Trophoblast cell (in vitro differentiated cells and primary cell): ENCODE results near the gene HAP1.

Source experiments
- DNase-seq, 2 donors: peaks; one replicate each; pipeline ENCODE4 v3.0.0-alpha.2; 2016
- H2AFZ ChIP-seq: 2 replicates; pipeline ENCODE4 v1.6.1; 2013; ENCODE audit warnings: low read length, moderate library complexity, mild to moderate bottlenecking; ENCODE audit not compliant: insufficient read depth, poor library complexity
- H2AK5ac ChIP-seq: 2 replicates; pipeline ENCODE4 v1.6.1; 2013; ENCODE audit warnings: mild to moderate bottlenecking, low read length
- H2BK120ac ChIP-seq: 2 replicates; pipeline ENCODE4 v1.6.1; 2013; ENCODE audit warnings: low read length, mild to moderate bottlenecking, moderate library complexity; ENCODE audit not compliant: insufficient read depth, poor library complexity
- H2BK12ac ChIP-seq: 2 replicates; pipeline ENCODE4 v1.6.1; 2013; ENCODE audit warnings: mild to moderate bottlenecking, low read length, moderate library complexity
- H2BK5ac ChIP-seq: 2 replicates; pipeline ENCODE4 v1.6.1; 2013; ENCODE audit warnings: low read length, low read depth, moderate library complexity, mild to moderate bottlenecking; ENCODE audit not compliant: poor library complexity
- H3K14ac ChIP-seq: 2 replicates; pipeline ENCODE4 v1.6.1; 2013; ENCODE audit warnings: mild to moderate bottlenecking, low read length
- H3K18ac ChIP-seq: 2 replicates; pipeline ENCODE4 v1.6.1; 2013; ENCODE audit warnings: mild to moderate bottlenecking, low read length
- H3K23ac ChIP-seq: 2 replicates; pipeline ENCODE4 v1.6.1; 2013; ENCODE audit warnings: low read length
- H3K27ac ChIP-seq: 2 replicates; pipeline ENCODE4 v1.5.1; 2013; ENCODE audit warnings: low read depth, mild to moderate bottlenecking, inconsistent platforms, low read length, moderate library complexity
- H3K27me3 ChIP-seq: 2 replicates; pipeline ENCODE4 v1.6.1; 2013; ENCODE audit warnings: inconsistent platforms, mild to moderate bottlenecking, low read length, moderate library complexity; ENCODE audit not compliant: insufficient read depth
- H3K36me3 ChIP-seq, 2 experiments: 1 replicate in 1 of 2; 2 replicates in 1 of 2; pipeline ENCODE4 v1.6.1; 2013; ENCODE audit warnings: low read length in 2 of 2, mild to moderate bottlenecking in 2 of 2, moderate library complexity in 1 of 2; ENCODE audit not compliant: insufficient read depth in 2 of 2, control insufficient read depth in 1 of 2
- H3K4ac ChIP-seq: 2 replicates; pipeline ENCODE4 v1.6.1; 2013; ENCODE audit warnings: low read depth, mild to moderate bottlenecking, low read length, moderate library complexity
- H3K4me1 ChIP-seq, 2 experiments: 1 replicate in 1 of 2; 2 replicates in 1 of 2; pipeline ENCODE4 v1.6.1; 2013; ENCODE audit warnings: low read length in 2 of 2, mild to moderate bottlenecking in 2 of 2, moderate library complexity in 1 of 2; ENCODE audit not compliant: insufficient read depth in 2 of 2, control insufficient read depth in 1 of 2
- H3K4me2 ChIP-seq: 2 replicates; pipeline ENCODE4 v1.6.1; 2013; ENCODE audit warnings: inconsistent platforms, mild to moderate bottlenecking, low read length, moderate library complexity
- H3K4me3 ChIP-seq: 2 replicates; pipeline ENCODE4 v1.5.1; 2013; ENCODE audit warnings: mild to moderate bottlenecking, low read depth, low read length, inconsistent platforms
- H3K79me1 ChIP-seq: one replicate; pipeline ENCODE4 v1.6.1; 2013; ENCODE audit warnings: low read length
- H3K79me2 ChIP-seq: 2 replicates; pipeline ENCODE4 v1.6.1; 2013; ENCODE audit warnings: low read length, mild to moderate bottlenecking; ENCODE audit not compliant: control insufficient read depth, insufficient read depth, poor library complexity
- H3K9ac ChIP-seq: 2 replicates; pipeline ENCODE4 v1.6.1; 2013; ENCODE audit warnings: mild to moderate bottlenecking, low read length
- H3K9me3 ChIP-seq: 2 replicates; pipeline ENCODE4 v1.6.1; 2013; ENCODE audit warnings: low read depth, mild to moderate bottlenecking, control low read depth, inconsistent platforms, low read length; ENCODE audit not compliant: insufficient read depth
- H4K12ac ChIP-seq: 2 replicates; pipeline ENCODE4 v1.6.1; 2013; ENCODE audit warnings: low read depth, mild to moderate bottlenecking, low read length, moderate library complexity
- H4K8ac ChIP-seq: 2 replicates; pipeline ENCODE4 v1.6.1; 2013; ENCODE audit warnings: low read depth, mild to moderate bottlenecking, low read length, moderate library complexity
- H4K91ac ChIP-seq: one replicate; pipeline ENCODE4 v1.6.1; 2013; ENCODE audit warnings: low read depth, mild to moderate bottlenecking, low read length, moderate library complexity
- WGBS: extraction: QIAGEN DNeasy Blood & Tissue Kit; methylation state at CpG from one replicate; pipeline ENCODE4 v1.1.7; 2013; ENCODE audit warnings: missing lambda C conversion rate; ENCODE audit not compliant: insufficient read length, insufficient coverage; ENCODE audit errors: extremely low coverage; 5-methylcytosine and 5-hydroxymethylcytosine counted together

The HAP1 gene

GRCh38 chr17:41679740-41680425 lies 54.6 kb downstream of the HAP1 start:
- no peak overlapping the region for H4K91ac ChIP-seq
- no peaks in the 10 kb centered on the region for H3K36me3 ChIP-seq
- WGBS = no CpG with 5 or more reads among the region's 5 CpGs
- no peak overlapping the region for H3K4ac ChIP-seq
- no peaks in the 10 kb centered on the region for H3K79me2 ChIP-seq
- no peak overlapping the region for H3K9ac ChIP-seq
- no peaks in the 10 kb centered on the region for H3K9me3 ChIP-seq
- no peak for DNase-seq
- no peak overlapping the region for H3K18ac ChIP-seq
- no peak overlapping the region for H3K14ac ChIP-seq
- no peak overlapping the region for H3K27ac ChIP-seq
- H2BK120ac ChIP-seq = no peak overlapping the region
- H3K27me3 ChIP-seq = no peaks in the 10 kb centered on the region
- H3K79me1 ChIP-seq = peaks cover 2% of the 10 kb centered on the region
- H3K4me3 ChIP-seq = no peak overlapping the region
- H4K12ac ChIP-seq = no peak overlapping the region
- H2AK5ac ChIP-seq = no peak overlapping the region
- no peak overlapping the region for H2BK12ac ChIP-seq
- peaks cover 0 to 2% of the 10 kb centered on the region in 2 experiments for H3K4me1 ChIP-seq
- H3K23ac ChIP-seq = no peak overlapping the region
- H3K4me2 ChIP-seq = no peak overlapping the region
- H4K8ac ChIP-seq = no peak overlapping the region
- H2AFZ ChIP-seq = no peak overlapping the region
- no peak overlapping the region for H2BK5ac ChIP-seq

DNA sequence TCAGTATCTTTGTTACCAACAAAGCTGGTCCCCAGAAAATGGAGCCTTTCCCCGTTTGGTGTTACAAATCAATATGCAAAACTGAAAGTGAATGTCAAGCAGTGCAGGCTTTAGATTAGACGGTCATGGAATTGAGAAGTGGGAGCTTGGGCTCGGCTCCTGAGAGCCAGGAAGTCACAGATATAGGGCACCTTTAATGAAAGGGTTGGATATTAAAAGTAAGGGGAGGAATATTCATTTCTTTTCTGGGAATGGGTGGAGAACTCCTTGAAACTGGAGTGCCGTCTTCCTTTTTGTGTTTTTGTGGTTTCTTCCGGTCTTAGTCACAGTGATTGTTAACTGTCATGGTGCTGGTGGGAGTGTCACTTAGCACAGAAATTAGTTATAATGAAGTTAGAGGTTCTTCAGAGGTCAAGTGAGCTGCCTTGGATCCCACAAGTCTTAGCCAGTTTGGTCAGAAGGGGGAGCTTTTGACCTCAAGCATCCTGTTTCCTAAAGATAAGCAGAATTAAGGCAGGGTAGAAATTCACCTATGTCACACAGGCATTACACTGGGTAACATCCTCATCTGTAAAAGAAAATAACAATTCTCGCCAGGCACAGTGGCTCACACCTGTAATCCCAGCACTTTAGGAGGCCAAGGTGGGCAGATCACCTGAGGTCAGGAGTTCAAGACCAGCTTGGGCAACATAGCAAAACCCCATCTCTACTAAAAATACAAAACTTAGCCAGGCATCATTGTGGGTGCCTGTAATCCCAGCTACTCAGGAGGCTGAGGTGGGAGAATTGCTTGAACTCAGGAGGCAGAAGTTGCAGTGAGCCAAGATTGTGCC lies 55.3 kb downstream of the HAP1 start:
- H3K4me3 ChIP-seq = no peak overlapping the region
- no peak overlapping the region for H4K12ac ChIP-seq
- no peak overlapping the region for H3K9ac ChIP-seq
- no peaks in the 10 kb centered on the region for H3K79me2 ChIP-seq
- H2BK120ac ChIP-seq = no peak overlapping the region
- no peak overlapping the region for H2AFZ ChIP-seq
- no peak overlapping the region for H3K18ac ChIP-seq
- no peaks in the 10 kb centered on the region for H3K27me3 ChIP-seq
- no peak overlapping the region for H3K14ac ChIP-seq
- peaks cover 2% of the 10 kb centered on the region for H3K79me1 ChIP-seq
- DNase-seq = peak in 1 of 2 donors; percentile 44
- H3K4me1 ChIP-seq = peaks cover 0 to 2% of the 10 kb centered on the region in 2 experiments
- H2BK5ac ChIP-seq = no peak overlapping the region
- H3K23ac ChIP-seq = no peak overlapping the region
- no peaks in the 10 kb centered on the region for H3K9me3 ChIP-seq
- WGBS = no CpG with 5 or more reads among the region's 6 CpGs
- no peaks in the 10 kb centered on the region for H3K36me3 ChIP-seq
- H2AK5ac ChIP-seq = no peak overlapping the region
- H2BK12ac ChIP-seq = no peak overlapping the region
- no peak overlapping the region for H4K8ac ChIP-seq
- H3K27ac ChIP-seq = no peak overlapping the region
- no peak overlapping the region for H3K4me2 ChIP-seq
- H4K91ac ChIP-seq = no peak overlapping the region
- H3K4ac ChIP-seq = no peak overlapping the region

DNA sequence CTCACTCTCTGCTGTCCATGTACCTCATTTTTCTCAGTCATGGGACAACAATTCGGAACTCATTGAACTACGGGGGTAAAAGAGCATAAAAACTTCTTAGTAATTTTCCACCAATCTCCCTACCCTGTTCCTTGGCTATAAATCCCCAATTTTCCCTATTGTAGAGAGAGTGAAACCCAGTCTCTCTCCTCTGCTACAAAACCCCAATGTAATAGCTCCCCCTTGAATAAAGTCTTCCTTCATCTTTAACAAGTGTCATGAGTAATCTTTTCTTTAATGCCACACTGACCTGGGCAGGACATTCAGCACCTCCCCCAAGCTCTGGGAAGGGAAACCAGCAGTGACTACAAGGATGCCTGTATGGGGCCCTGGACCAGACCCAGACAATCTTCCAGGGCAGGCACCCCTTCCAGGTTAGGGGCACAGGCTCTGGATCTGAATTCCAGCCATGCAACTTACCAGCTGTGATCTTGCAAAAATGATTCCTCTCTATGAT lies 56.0 kb downstream of the HAP1 start:
- Histone ChIP-seq H3K14ac (no peak overlapping the region), H2AK5ac (no peak overlapping the region), H4K12ac (no peak overlapping the region), H3K4ac (no peak overlapping the region), H3K79me1 (peaks cover 2% of the 10 kb centered on the region), H3K4me3 (no peak overlapping the region), H4K8ac (no peak overlapping the region), H3K4me1 (peaks cover 0 to 2% of the 10 kb centered on the region in 2 experiments), H2BK12ac (no peak overlapping the region), H3K79me2 (no peaks in the 10 kb centered on the region), H3K4me2 (no peak overlapping the region), H3K9me3 (no peaks in the 10 kb centered on the region), H3K9ac (no peak overlapping the region), H3K27me3 (no peaks in the 10 kb centered on the region), H3K36me3 (no peaks in the 10 kb centered on the region), H4K91ac (no peak overlapping the region), H3K23ac (no peak overlapping the region), H2BK120ac (no peak overlapping the region), H3K27ac (no peak overlapping the region), H2BK5ac (no peak overlapping the region), H2AFZ (no peak overlapping the region), H3K18ac (no peak overlapping the region)
- peak in 1 of 2 donors; percentile 26 for DNase-seq
- WGBS = no CpG with 5 or more reads among the region's 2 CpGs

DNA sequence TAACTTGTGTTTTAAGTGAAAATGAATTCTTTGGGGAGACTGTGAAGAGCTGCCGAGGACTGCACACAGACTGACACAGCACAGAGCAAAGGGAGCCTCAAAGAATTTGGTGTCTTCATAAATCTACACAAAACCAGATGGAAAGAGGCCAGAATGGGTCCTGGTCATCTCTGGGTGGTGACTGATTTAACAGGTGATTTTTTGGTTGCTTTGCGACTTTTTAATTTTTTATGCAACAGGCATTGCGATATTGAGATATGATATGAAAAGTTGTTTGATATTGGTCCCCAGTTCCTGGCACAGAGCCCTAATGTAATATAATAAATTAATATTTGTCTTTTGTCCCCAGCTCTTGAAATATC lies 58.4 kb downstream of the HAP1 start:
- H2AFZ ChIP-seq = no peak overlapping the region
- H4K8ac ChIP-seq = no peak overlapping the region
- WGBS = 100% methylated on average over 2 of the region's 3 CpGs
- H2AK5ac ChIP-seq = no peak overlapping the region
- peaks cover 2% of the 10 kb centered on the region for H3K79me1 ChIP-seq
- H3K18ac ChIP-seq = no peak overlapping the region
- H3K9ac ChIP-seq = no peak overlapping the region
- H3K9me3 ChIP-seq = no peaks in the 10 kb centered on the region
- peak overlapping the region; percentile 1 for H2BK120ac ChIP-seq
- H2BK5ac ChIP-seq = no peak overlapping the region
- no peak for DNase-seq
- no peak overlapping the region for H3K4me2 ChIP-seq
- no peaks in the 10 kb centered on the region for H3K36me3 ChIP-seq
- no peaks in the 10 kb centered on the region for H3K27me3 ChIP-seq
- H3K14ac ChIP-seq = no peak overlapping the region
- H3K23ac ChIP-seq = no peak overlapping the region
- H3K27ac ChIP-seq = peak overlapping the region; percentile 39
- H4K91ac ChIP-seq = no peak overlapping the region
- H3K4me1 ChIP-seq = peaks cover 0 to 2% of the 10 kb centered on the region in 2 experiments
- no peak overlapping the region for H3K4me3 ChIP-seq
- H4K12ac ChIP-seq = no peak overlapping the region
- no peak overlapping the region for H3K4ac ChIP-seq
- H2BK12ac ChIP-seq = no peak overlapping the region
- no peaks in the 10 kb centered on the region for H3K79me2 ChIP-seq
